A549 (cell line): ENCODE measurements around the gene SSTR3. TPM values are rescaled to one million over a fixed set of nuclear protein-coding genes. Genes with fewer than 3 reads are reported as not detected.

Source experiments
- ATAC-seq, 2 experiments: fragments of 200-7000 bp in 1 of 2; fragments of >200 bp in 1 of 2; cut with Nextera tagmentation in 1 of 2; cut with Tn5 transposase in 1 of 2; 3 replicates each; pipeline versions ENCODE4 v1.8.0 to v1.9.1; 2018 to 2020; ENCODE audit warnings: mild to moderate bottlenecking in 1 of 2, moderate library complexity in 1 of 2
- CTCF ChIA-PET: fragments of 300-600 bp; sonication (Branson Sonifier 250); formaldehyde crosslinking; extraction: SDS; loops from one replicate; lab custom pipeline; 2021; ENCODE audit warnings: antibody characterized with exemption, inconsistent platforms; lab: Yijun Ruan, JAX
- POLR2A ChIA-PET: fragments of 350-600 bp; formaldehyde crosslinking; extraction: SDS; loops from one replicate; lab custom pipeline; 2021; ENCODE audit warnings: antibody characterized with exemption, inconsistent platforms; lab: Yijun Ruan, JAX
- DNase-seq, 2 experiments: peaks; one replicate each; pipeline versions ENCODE4 v3.0.0 to v3.0.0-alpha.2; 2011 to 2016; ENCODE audit warnings: low read depth in 1 of 2, low spot score in 1 of 2
- FAIRE-seq: peaks from 2 replicates; lab custom pipeline; 2011; peaks lifted over from hg19 to GRCh38; lab: Jason Lieb, UNC
- H3K27ac ChIP-seq, 2 experiments: fragments of >200 bp; sonication (Bioruptor Twin); formaldehyde crosslinking; 3 replicates each; pipeline ENCODE4 v1.5.1; 2016 to 2017
- H3K4me1 ChIP-seq: fragments of >200 bp; sonication (Bioruptor Twin); formaldehyde crosslinking; 3 replicates; pipeline ENCODE4 v1.6.1; 2016
- H3K4me2 ChIP-seq: fragments of >200 bp; sonication (Bioruptor Twin); formaldehyde crosslinking; 3 replicates; pipeline ENCODE4 v1.6.1; 2016
- H3K4me3 ChIP-seq: fragments of >200 bp; sonication (Bioruptor Twin); formaldehyde crosslinking; 3 replicates; pipeline ENCODE4 v1.5.1; 2016
- H3K9me3 ChIP-seq: fragments of >200 bp; sonication (Bioruptor Twin); formaldehyde crosslinking; 3 replicates; pipeline ENCODE4 v1.6.1; 2016
- CBX2 ChIP-seq: fragments of 200-600 bp; sonication (generic); IDR thresholded peaks from 2 replicates; pipeline ENCODE4 v1.6.1; 2016; ENCODE audit warnings: low read depth, mild to moderate bottlenecking, borderline replicate concordance
- CBX8 ChIP-seq: fragments of 200-600 bp; sonication (generic); IDR thresholded peaks from 2 replicates; pipeline ENCODE4 v1.6.1; 2016
- CHD4 ChIP-seq: fragments of 200-600 bp; sonication (generic); IDR thresholded peaks from 2 replicates; pipeline ENCODE4 v1.6.1; 2016; ENCODE audit warnings: antibody characterized with exemption, mild to moderate bottlenecking, borderline replicate concordance
- EHF ChIP-seq: fragments of 250-450 bp; sonication (Bioruptor Pico); IDR thresholded peaks from 2 replicates; pipeline ENCODE4 v1.5.0; 2020; ENCODE audit warnings: mild to moderate bottlenecking
- EHMT2 ChIP-seq: fragments of 200-600 bp; sonication (generic); IDR thresholded peaks from 2 replicates; pipeline ENCODE4 v1.6.1; 2016; ENCODE audit warnings: antibody characterized with exemption, low read depth, mild to moderate bottlenecking, moderate library complexity
- FOSB ChIP-seq: fragments of 250-450 bp; sonication (Bioruptor Pico); IDR thresholded peaks from 2 replicates; pipeline ENCODE4 v1.5.0; 2020; ENCODE audit warnings: mild to moderate bottlenecking, moderate library complexity
- FOSL2 ChIP-seq, 2 experiments: fragments of 450-650 bp in 1 of 2; fragments of >200 bp in 1 of 2; sonication (Bioruptor Twin) in 1 of 2; formaldehyde crosslinking; IDR thresholded peaks; 2 replicates each; pipeline versions ENCODE4 v1.5.0 to v1.6.1; 2016 to 2020; ENCODE audit warnings: mild to moderate bottlenecking in 1 of 2, moderate library complexity in 1 of 2
- FOXS1 ChIP-seq: fragments of 250-450 bp; sonication (Bioruptor Pico); IDR thresholded peaks from 2 replicates; pipeline ENCODE4 v1.5.0; 2020; ENCODE audit warnings: mild to moderate bottlenecking, moderate library complexity
- GATA3 ChIP-seq: IDR thresholded peaks from 2 replicates; pipeline ENCODE4 v1.6.1; 2012; ENCODE audit warnings: borderline replicate concordance
- HDAC2 ChIP-seq: fragments of 200-600 bp; sonication (generic); IDR thresholded peaks from 2 replicates; pipeline ENCODE4 v1.6.1; 2016
- HOXB13 ChIP-seq: fragments of 250-450 bp; sonication (Bioruptor Pico); IDR thresholded peaks from 2 replicates; pipeline ENCODE4 v1.5.0; 2020; ENCODE audit warnings: low read depth, mild to moderate bottlenecking, moderate library complexity
- JUN ChIP-seq, 2 experiments: fragments of >200 bp; sonication (Bioruptor Twin); formaldehyde crosslinking; IDR thresholded peaks; 2 replicates in 1 of 2; 3 replicates in 1 of 2; pipeline ENCODE4 v1.6.1; 2016 to 2017
- JUNB ChIP-seq: fragments of >200 bp; sonication (Bioruptor Twin); formaldehyde crosslinking; IDR thresholded peaks from 2 replicates; pipeline ENCODE4 v1.6.1; 2016
- KDM5A ChIP-seq: fragments of 200-600 bp; sonication (generic); IDR thresholded peaks from 2 replicates; pipeline ENCODE4 v1.6.1; 2016; ENCODE audit warnings: antibody characterized with exemption, mild to moderate bottlenecking
- NFE2L2 ChIP-seq: fragments of 150-350 bp; conservative IDR thresholded peaks from 2 replicates; pipeline ENCODE4 v1.6.1; 2014; ENCODE audit warnings: low read length
- NPAS2 ChIP-seq: fragments of 250-450 bp; sonication (Bioruptor Pico); IDR thresholded peaks from 2 replicates; pipeline ENCODE4 v1.8.0; 2022; ENCODE audit warnings: mild to moderate bottlenecking, moderate library complexity, borderline replicate concordance
- NR3C1 ChIP-seq: fragments of >200 bp; sonication (Bioruptor Twin); formaldehyde crosslinking; IDR thresholded peaks from 3 replicates; pipeline ENCODE4 v1.6.1; 2017
- POLR2A ChIP-seq: IDR thresholded peaks from 2 replicates; pipeline ENCODE4 v1.6.1; 2012; ENCODE audit warnings: mild to moderate bottlenecking, low read length
- RFX5 ChIP-seq: fragments of 450-650 bp; IDR thresholded peaks from 2 replicates; pipeline ENCODE4 v1.7.1; 2014; ENCODE audit warnings: antibody characterized with exemption, mild to moderate bottlenecking, moderate library complexity
- SREBF2 ChIP-seq: fragments of 450-650 bp; IDR thresholded peaks from 2 replicates; pipeline ENCODE4 v1.6.1; 2014; ENCODE audit warnings: mild to moderate bottlenecking, moderate library complexity
- ZC3H11A ChIP-seq: fragments of 450-650 bp; IDR thresholded peaks from 2 replicates; pipeline ENCODE4 v1.6.1; 2014; ENCODE audit warnings: antibody characterized with exemption, mild to moderate bottlenecking
- ZSCAN20 ChIP-seq: fragments of 250-450 bp; sonication (Bioruptor Pico); IDR thresholded peaks from 2 replicates; pipeline ENCODE4 v1.8.0; 2022; ENCODE audit warnings: mild to moderate bottlenecking, moderate library complexity
- WGBS: methylation state at CpG from one replicate; pipeline ENCODE4 v1.1.6; 2017; ENCODE audit errors: missing lambda C conversion rate; 5-methylcytosine and 5-hydroxymethylcytosine counted together
- polyA plus RNA-seq, 4 experiments: library from polyadenylated mRNA; depleted of rRNA in 3 of 4; stranded (reverse); fragments of >200 nt; fragmentation: RNase III in 1 of 4; extraction: RNeasy Plus Mini Kit Qiagen cat#74134 plus additional on column Dnase treatment in 1 of 4; gene quantifications; 2 replicates in 3 of 4; 3 replicates in 1 of 4; pipeline ENCODE4 v1.2.3, GENCODE V29; 2011 to 2017
- TF ChIP-seq, protein P1 (sequence below): fragments of >200 bp; sonication (Bioruptor Twin); formaldehyde crosslinking; IDR thresholded peaks from 3 replicates; pipeline ENCODE4 v1.5.1; 2016
- TF ChIP-seq, protein P2 (sequence below): IDR thresholded peaks from 2 replicates; pipeline ENCODE4 v1.6.1; 2012
- TF ChIP-seq, protein P3 (sequence below): fragments of 150-350 bp; IDR thresholded peaks from 2 replicates; pipeline ENCODE4 v1.6.1; 2014; ENCODE audit warnings: low read depth, mild to moderate bottlenecking, low read length
- TF ChIP-seq, protein P4 (sequence below): IDR thresholded peaks from 2 replicates; pipeline ENCODE4 v1.6.1; 2012; ENCODE audit warnings: low read depth, borderline replicate concordance
- TF ChIP-seq, protein P5 (sequence below): fragments of 450-650 bp; IDR thresholded peaks from 2 replicates; pipeline ENCODE4 v1.6.1; 2014; ENCODE audit warnings: antibody characterized with exemption
- TF ChIP-seq, protein P6 (sequence below): IDR thresholded peaks from 2 replicates; pipeline ENCODE4 v1.6.1; 2012
- TF ChIP-seq, protein P7 (sequence below): fragments of 200-600 bp; sonication (generic); IDR thresholded peaks from 2 replicates; pipeline ENCODE4 v1.6.1; 2016; ENCODE audit warnings: antibody characterized with exemption, mild to moderate bottlenecking, moderate library complexity

SSTR3 gene
- polyA plus RNA-seq, 2 of the 4 experiments (the other 2 are of a cell fraction), result not detected

DNA sequence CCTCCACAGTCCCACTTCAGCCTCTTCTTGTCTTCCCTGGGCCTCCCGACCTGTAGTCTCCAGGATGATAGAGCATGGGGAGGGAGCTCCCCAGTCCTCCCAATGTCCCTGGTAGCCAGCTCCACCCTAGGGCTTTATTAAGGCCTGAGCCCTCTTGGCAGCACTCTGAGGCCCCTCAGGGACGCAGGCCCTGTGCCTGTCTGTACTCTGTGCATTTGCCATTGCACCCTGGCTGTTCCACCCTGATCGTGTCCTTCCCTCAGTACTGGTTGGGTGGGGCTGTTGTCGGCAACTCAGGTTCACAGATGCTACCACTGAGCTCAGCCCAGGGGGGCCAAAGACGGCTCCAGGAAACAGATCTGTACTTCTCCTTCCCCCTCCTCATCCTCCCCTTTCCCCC, 7.2 kb downstream of the SSTR3 start:
- TF ChIP-seq SREBF2, result no peak
- no peak for TF ChIP-seq HDAC2
- TF ChIP-seq FOSL2 (IDR thresholded peaks at IDR 0.05), result no peak
- TF ChIP-seq FOSL2 (CRISPR knock-in tag; IDR thresholded peaks at IDR 0.05), result no peak
- TF ChIP-seq POLR2A, result no peak
- TF ChIP-seq, protein P1, sequence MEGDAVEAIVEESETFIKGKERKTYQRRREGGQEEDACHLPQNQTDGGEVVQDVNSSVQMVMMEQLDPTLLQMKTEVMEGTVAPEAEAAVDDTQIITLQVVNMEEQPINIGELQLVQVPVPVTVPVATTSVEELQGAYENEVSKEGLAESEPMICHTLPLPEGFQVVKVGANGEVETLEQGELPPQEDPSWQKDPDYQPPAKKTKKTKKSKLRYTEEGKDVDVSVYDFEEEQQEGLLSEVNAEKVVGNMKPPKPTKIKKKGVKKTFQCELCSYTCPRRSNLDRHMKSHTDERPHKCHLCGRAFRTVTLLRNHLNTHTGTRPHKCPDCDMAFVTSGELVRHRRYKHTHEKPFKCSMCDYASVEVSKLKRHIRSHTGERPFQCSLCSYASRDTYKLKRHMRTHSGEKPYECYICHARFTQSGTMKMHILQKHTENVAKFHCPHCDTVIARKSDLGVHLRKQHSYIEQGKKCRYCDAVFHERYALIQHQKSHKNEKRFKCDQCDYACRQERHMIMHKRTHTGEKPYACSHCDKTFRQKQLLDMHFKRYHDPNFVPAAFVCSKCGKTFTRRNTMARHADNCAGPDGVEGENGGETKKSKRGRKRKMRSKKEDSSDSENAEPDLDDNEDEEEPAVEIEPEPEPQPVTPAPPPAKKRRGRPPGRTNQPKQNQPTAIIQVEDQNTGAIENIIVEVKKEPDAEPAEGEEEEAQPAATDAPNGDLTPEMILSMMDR, result no peak
- TF ChIP-seq, protein P2, sequence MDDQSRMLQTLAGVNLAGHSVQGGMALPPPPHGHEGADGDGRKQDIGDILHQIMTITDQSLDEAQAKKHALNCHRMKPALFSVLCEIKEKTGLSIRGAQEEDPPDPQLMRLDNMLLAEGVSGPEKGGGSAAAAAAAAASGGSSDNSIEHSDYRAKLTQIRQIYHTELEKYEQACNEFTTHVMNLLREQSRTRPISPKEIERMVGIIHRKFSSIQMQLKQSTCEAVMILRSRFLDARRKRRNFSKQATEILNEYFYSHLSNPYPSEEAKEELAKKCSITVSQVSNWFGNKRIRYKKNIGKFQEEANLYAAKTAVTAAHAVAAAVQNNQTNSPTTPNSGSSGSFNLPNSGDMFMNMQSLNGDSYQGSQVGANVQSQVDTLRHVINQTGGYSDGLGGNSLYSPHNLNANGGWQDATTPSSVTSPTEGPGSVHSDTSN, result no peak
- no peak for TF ChIP-seq GATA3
- no peak for TF ChIP-seq JUN (IDR thresholded peaks at IDR 0.05)
- TF ChIP-seq, protein P3, sequence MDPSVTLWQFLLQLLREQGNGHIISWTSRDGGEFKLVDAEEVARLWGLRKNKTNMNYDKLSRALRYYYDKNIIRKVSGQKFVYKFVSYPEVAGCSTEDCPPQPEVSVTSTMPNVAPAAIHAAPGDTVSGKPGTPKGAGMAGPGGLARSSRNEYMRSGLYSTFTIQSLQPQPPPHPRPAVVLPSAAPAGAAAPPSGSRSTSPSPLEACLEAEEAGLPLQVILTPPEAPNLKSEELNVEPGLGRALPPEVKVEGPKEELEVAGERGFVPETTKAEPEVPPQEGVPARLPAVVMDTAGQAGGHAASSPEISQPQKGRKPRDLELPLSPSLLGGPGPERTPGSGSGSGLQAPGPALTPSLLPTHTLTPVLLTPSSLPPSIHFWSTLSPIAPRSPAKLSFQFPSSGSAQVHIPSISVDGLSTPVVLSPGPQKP, result no peak
- TF ChIP-seq, protein P4, sequence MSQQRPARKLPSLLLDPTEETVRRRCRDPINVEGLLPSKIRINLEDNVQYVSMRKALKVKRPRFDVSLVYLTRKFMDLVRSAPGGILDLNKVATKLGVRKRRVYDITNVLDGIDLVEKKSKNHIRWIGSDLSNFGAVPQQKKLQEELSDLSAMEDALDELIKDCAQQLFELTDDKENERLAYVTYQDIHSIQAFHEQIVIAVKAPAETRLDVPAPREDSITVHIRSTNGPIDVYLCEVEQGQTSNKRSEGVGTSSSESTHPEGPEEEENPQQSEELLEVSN, result no peak
- TF ChIP-seq HOXB13, result no peak
- TF ChIP-seq, protein P5, sequence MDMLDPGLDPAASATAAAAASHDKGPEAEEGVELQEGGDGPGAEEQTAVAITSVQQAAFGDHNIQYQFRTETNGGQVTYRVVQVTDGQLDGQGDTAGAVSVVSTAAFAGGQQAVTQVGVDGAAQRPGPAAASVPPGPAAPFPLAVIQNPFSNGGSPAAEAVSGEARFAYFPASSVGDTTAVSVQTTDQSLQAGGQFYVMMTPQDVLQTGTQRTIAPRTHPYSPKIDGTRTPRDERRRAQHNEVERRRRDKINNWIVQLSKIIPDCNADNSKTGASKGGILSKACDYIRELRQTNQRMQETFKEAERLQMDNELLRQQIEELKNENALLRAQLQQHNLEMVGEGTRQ, result no peak
- no peak for TF ChIP-seq CHD4
- no peak for TF ChIP-seq EHMT2
- TF ChIP-seq ZSCAN20, result no peak
- TF ChIP-seq, protein P6, sequence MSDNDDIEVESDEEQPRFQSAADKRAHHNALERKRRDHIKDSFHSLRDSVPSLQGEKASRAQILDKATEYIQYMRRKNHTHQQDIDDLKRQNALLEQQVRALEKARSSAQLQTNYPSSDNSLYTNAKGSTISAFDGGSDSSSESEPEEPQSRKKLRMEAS, result no peak
- no peak for TF ChIP-seq JUNB
- no peak for TF ChIP-seq CBX2
- TF ChIP-seq, all 56 proteins: peak for 0
- Histone ChIP-seq H3K9me3 (no peaks in the 10 kb centered on the region), H3K4me2 (no peak overlapping the region), H3K4me3 (no peak overlapping the region), H3K27ac (no peak overlapping the region), H3K4me1 (peaks cover 9% of the 10 kb centered on the region)
- no peak for ATAC-seq
- CTCF ChIA-PET, result interaction anchor here (1.3 to 2.2 kb wide), 3 partner anchors 12 to 112 kb away, joined by 5 to 7 read pairs (median 5); no protein-coding TSS in a partner anchor
- FAIRE-seq, result no peak
- no peak for DNase-seq
- POLR2A ChIA-PET, result no interaction called here
- 83% methylated on average over 4 of the region's 5 CpGs for WGBS

DNA sequence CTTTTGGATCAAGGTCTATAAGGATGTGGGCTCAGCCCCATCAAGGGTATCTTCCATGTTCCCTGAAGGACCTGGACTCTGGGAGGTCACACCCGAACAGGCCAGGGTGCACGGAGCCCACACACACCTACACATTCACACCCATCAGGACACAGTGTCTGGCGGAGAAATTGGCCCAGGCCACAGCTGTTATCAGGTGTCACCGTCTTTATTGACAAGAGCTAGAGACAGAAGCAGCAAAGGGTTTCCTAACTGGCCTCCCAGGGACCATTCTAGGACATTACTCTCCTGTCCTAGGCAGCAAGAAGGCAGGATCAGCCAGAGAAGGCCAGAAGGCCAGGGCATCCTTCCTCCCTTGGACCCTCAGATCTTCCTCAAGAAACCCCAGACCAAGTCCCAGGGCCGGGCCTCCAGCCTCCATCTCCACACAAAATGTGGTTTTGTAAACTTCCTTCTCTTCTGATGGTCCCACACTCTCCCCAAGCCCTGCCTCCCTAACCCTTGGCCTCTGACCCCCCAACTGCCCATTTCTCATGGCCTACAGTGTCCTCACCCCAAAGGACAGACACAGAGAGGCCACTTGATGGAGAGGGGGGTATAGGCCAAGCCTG, 8.1 kb downstream of the SSTR3 start:
- ATAC-seq (no peak), FAIRE-seq (no peak), DNase-seq (no peak)
- POLR2A ChIA-PET, result no interaction called here
- Histone ChIP-seq H3K4me2 (no peak overlapping the region), H3K9me3 (no peaks in the 10 kb centered on the region), H3K4me1 (peaks cover 14% of the 10 kb centered on the region), H3K4me3 (no peak overlapping the region), H3K27ac (no peak overlapping the region)
- WGBS, result 82% methylated on average over 4 of the region's 5 CpGs
- CTCF ChIA-PET, result interaction anchor here (1.8 to 2.2 kb wide), 2 partner anchors 13 to 113 kb away, joined by 5 to 7 read pairs; no protein-coding TSS in a partner anchor
- TF ChIP-seq KDM5A (no peak), FOXS1 (no peak), CBX8 (no peak), NR3C1 (no peak), NFE2L2 (no peak), CHD4 (no peak), EHF (CRISPR knock-in tag) (no peak), JUNB (no peak), RFX5 (no peak), NPAS2 (no peak), ZC3H11A (no peak), FOSB (CRISPR knock-in tag) (no peak)
- TF ChIP-seq, protein P5, result no peak
- TF ChIP-seq, protein P7, sequence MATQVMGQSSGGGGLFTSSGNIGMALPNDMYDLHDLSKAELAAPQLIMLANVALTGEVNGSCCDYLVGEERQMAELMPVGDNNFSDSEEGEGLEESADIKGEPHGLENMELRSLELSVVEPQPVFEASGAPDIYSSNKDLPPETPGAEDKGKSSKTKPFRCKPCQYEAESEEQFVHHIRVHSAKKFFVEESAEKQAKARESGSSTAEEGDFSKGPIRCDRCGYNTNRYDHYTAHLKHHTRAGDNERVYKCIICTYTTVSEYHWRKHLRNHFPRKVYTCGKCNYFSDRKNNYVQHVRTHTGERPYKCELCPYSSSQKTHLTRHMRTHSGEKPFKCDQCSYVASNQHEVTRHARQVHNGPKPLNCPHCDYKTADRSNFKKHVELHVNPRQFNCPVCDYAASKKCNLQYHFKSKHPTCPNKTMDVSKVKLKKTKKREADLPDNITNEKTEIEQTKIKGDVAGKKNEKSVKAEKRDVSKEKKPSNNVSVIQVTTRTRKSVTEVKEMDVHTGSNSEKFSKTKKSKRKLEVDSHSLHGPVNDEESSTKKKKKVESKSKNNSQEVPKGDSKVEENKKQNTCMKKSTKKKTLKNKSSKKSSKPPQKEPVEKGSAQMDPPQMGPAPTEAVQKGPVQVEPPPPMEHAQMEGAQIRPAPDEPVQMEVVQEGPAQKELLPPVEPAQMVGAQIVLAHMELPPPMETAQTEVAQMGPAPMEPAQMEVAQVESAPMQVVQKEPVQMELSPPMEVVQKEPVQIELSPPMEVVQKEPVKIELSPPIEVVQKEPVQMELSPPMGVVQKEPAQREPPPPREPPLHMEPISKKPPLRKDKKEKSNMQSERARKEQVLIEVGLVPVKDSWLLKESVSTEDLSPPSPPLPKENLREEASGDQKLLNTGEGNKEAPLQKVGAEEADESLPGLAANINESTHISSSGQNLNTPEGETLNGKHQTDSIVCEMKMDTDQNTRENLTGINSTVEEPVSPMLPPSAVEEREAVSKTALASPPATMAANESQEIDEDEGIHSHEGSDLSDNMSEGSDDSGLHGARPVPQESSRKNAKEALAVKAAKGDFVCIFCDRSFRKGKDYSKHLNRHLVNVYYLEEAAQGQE, result no peak
